NCI-H510A treated with DMSO at 0.1 percent for 48 hours (cell line): ENCODE data around the gene MSH3.
"Not testable (repeated sequence)": the region's sequence is repeated elsewhere in the genome, so short reads cannot be mapped to it uniquely, and the experiment has no call there.

Experiments
- DNase-seq: peaks from one replicate; lab custom pipeline; 2025; lab: John Stamatoyannopoulos, UW

Gene MSH3

GRCh38 chr5:80853413-80853812 lies 199.0 kb downstream of the MSH3 start:
- no peak for DNase-seq

- no peak for DNase-seq
Observed at GRCh38 chr5:80854583-80854982, 200.1 kb downstream of the MSH3 start.

- DNase-seq: no peak
Observed at GRCh38 chr5:80860924-80861613, 206.6 kb downstream of the MSH3 start.

- no peak for DNase-seq
Observed at GRCh38 chr5:80863708-80864107, 209.3 kb downstream of the MSH3 start.

GRCh38 chr5:80864109-80864508 lies 209.7 kb downstream of the MSH3 start:
- no peak for DNase-seq

GRCh38 chr5:80864706-80865435 lies 210.4 kb downstream of the MSH3 start:
- DNase-seq: no peak

- DNase-seq: no peak
Observed at GRCh38 chr5:80865551-80865950, 211.1 kb downstream of the MSH3 start.

GRCh38 chr5:80866371-80866770 lies 211.9 kb downstream of the MSH3 start:
- DNase-seq: no peak

GRCh38 chr5:80867233-80867632 lies 212.8 kb downstream of the MSH3 start:
- no peak for DNase-seq

GRCh38 chr5:80870442-80870841 lies 216.0 kb downstream of the MSH3 start:
- DNase-seq: no peak

GRCh38 chr5:80871541-80871961 lies 217.1 kb downstream of the MSH3 start:
- DNase-seq: no peak

GRCh38 chr5:80874162-80874561 lies 219.7 kb downstream of the MSH3 start:
- DNase-seq: no peak

GRCh38 chr5:80877592-80877991 lies 223.1 kb downstream of the MSH3 start:
- DNase-seq: no peak

- no peak for DNase-seq
Observed at GRCh38 chr5:80881726-80882125, 227.3 kb downstream of the MSH3 start.

GRCh38 chr5:80883390-80883789 lies 228.9 kb downstream of the MSH3 start:
- not testable (repeated sequence) for DNase-seq

GRCh38 chr5:80884086-80884813 lies 229.8 kb downstream of the MSH3 start:
- DNase-seq: no peak

GRCh38 chr5:80884929-80885328 lies 230.5 kb downstream of the MSH3 start:
- DNase-seq: no peak

- DNase-seq: no peak
Observed at GRCh38 chr5:80885396-80886000, 231.0 kb downstream of the MSH3 start.

GRCh38 chr5:80894083-80894482 lies 239.6 kb downstream of the MSH3 start:
- no peak for DNase-seq

GRCh38 chr5:80895523-80895922 lies 241.1 kb downstream of the MSH3 start:
- no peak for DNase-seq

- not testable (repeated sequence) for DNase-seq
Observed at GRCh38 chr5:80902624-80903023, 248.2 kb downstream of the MSH3 start.

GRCh38 chr5:80904533-80905187 lies 250.2 kb downstream of the MSH3 start:
- no peak for DNase-seq
